Effector CD4-positive, alpha-beta T cell (primary cell): ENCODE measurements around the gene ATP10A.
"Not testable (repeated sequence)": the region's sequence is repeated elsewhere in the genome, so short reads cannot be mapped to it uniquely, and the experiment has no call there.

ENCODE experiments used
- DNase-seq: peaks from one replicate; pipeline ENCODE4 v3.0.0-alpha.2; 2020

Gene ATP10A

DNA sequence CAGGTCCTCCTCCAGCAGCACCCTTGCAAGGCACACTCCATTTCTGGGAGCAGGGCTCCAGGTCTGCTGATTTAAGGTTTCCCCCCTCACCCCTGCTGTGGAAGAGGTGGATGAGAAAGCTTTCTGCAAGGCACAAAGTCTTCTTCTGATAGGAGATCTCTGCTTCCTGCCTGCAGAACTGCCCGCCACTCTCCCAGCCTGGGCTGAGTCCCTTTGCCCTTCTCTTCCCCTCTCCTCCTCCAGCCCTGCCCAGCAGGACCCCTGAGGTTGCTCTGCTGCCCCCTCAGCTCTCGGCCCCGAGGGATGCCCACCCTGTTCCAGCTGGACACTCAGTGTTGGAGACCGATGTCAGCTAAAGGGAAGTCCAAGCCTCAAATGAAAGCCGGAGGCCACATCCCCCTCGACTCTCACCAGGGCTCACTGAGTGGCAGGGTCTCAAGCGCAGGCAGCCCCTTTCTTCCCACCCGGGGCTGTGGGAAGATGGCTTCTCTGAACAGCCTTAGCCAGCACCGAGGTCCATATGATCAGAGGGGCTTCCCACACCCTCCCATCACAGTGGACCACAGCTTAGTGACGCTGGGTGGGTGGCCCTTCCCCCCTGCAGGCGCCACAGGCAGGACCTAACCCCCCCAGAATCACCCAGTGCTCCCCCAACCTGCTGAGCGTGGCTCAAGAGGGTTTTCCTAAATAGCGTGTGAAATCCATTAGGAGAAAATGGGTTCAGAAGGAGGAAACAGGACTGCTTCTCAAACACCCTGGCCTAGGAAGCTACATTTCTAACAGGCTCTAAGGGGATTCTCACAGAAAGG, 4.0 kb downstream of the ATP10A start:
- DNase-seq = no peak

DNA sequence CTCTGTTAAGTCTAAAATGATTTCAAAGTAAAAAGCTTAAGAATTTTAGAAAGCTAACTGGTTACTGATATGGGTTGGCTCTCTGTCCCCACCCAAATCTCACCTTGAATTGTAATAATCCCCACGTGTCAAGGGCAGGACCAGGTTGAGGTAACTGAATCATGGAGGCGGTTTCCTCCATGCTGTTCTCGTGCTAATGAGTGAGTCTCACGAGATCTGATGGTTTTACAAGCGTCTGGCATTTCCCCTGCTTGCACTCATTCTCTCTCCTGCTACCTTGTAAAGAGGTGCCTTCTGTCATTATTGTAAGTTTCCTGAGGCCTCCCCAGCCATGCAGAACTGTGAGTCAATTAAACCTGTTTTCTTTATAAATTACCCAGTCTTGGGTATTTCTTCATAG, 7.1 kb downstream of the ATP10A start:
- DNase-seq = not testable (repeated sequence)

DNA sequence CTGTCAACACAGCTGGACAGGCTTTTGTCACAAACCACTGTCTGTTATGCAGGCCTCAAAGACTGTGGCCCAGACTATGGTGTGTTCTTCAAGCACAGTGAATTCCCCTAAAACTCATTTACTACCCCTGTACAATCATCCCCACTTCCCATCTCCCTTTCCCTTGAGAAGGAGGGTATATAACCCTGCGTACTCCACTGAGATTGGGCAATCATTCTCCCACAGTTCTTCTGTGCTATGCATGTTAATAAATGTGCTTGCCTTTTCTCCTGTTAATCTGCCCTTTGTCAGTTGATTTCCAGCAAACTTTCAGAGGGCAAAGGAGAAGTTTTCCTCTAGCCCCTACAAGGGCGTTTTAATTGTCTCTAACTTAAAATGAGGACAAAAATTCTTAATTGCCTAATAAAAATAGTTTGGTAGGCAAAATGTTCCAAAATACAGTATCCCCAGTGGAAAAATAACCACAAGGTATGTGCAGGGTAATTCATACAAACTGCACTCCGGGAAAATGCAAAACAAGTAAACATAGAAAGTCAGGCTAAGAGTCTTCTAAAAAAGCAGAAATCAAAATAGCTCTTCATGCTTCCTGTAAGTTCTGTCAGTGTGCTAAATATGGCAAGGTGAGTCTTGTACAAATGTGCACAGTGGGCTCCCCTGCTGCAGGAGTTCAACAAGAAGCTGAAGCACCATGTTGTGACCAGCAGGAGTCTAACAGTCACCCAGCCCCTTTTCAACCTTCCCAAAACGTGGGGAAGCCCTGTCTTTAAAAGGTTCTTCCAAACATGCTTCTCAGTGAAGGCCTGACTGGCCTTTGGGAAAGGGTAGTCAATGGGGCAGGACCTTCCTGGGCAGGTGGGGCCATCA, 10.2 kb downstream of the ATP10A start:
- DNase-seq = no peak

DNA sequence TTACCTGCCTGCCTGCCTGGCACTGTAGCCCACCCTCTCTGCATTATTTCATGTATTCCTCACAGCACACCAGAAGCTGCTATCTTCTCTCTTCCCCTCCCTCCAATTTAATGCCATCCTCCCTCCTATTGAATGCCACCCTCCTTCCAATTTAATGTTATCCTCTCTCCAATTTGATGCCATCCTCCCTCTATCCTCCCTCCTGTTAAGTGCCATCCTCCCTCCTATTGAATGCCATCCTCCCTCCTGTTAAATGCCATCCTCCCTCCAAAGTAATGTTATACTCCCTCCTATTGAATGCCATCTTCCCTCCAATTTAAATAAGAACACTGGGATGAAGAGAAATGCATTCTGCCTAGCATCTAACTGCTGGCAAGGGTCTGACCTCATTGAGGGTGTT, 11.1 kb downstream of the ATP10A start:
- no peak for DNase-seq

DNA sequence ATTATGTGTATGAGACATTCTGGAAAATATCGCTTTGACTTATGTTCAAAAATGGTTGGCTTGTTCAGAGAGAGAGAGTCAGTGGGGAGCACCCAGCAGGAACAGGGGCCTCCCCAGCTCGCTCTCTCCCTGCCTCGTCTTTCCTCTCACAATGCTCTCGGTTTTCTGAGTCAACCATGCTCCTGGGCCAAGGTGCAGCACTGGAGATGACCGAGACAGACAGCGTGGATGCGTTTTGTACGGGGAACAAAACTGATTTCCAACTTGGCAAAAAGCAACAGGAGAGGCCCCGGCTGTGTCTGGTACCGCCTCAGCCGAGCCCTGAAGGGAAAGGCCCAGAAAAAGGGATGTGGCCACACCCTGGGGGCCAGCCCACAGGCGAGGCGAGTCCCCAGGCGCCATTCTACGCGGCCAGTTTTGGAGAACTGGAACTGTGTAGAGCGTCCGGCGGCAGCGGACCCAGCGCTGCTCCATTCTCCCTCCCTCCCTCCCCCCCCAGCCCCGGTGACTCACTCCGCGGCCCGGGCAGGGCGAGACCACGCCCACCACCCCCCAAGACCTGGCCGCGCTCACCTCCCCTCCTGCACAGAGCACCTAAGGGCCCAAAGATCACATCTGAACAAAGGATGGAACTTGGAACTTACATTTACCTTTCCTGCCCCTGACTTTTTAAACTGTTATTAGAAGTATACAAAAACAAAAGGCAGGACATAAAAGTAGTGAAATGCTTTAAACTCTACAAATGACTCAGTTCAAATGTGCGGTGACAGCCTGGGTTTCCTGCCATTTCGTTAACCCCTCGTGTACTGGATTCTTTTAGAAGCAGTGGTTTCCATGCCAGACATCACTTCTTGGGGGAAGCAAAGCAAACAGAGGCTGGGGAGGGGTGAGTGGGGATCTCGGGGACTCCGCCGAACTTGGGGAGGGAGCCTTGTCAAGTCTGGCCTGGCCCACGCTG, 12.7 kb downstream of the ATP10A start:
- peak; percentile 57 for DNase-seq

DNA sequence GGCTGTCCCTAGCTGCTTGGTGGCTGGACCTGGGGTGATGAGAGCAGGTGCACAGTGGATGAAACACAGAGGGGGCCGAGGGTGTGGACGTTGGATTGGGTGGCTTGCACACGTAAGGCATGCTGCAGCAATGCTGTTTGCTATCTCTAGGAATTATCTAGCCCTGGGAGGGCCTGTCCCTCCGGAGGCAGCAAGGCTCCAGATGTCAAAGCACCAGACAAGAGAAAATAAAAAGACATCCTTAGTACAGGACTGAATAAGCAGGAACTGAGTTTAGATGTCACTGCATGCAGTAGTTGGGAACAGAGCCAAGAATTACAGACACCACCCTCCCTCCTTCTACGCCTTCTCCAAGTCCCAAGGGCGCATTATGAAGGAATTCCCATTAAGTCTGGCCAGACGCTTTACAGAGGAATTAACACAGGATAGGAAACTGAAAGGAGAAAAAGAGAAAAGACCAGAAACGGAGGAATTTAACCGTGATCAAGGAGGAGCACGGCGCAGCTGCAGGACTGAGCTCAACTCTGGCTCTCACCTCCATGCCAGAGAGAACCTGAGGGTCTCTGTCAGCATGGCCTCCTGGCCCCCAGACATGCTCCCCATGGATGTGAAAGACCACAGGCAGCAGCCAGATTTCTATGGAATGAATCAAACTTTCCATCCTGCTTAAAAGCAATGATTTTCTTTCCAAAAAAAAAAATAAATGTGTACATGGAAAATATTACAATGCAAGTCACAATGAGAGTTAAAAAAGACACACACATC, 13.8 kb downstream of the ATP10A start:
- DNase-seq = no peak

DNA sequence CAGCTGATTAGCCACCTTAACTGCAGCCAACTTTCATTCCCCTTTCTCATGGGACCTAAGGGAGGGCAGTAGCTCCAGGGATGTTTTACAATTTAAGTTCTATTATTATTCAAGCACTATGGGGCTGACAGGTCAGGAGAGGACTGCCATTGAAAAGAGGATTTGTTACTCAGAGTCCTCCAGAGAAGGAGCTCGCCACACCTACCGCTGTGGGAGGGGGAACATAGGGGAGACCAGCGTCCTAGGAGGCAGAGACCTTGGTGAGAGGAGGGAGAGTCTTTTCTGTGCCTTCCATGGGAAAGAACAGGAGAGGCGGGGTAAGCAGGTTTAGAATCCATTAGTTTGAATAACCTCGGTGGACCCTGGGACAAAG, 14.4 kb downstream of the ATP10A start:
- no peak for DNase-seq

DNA sequence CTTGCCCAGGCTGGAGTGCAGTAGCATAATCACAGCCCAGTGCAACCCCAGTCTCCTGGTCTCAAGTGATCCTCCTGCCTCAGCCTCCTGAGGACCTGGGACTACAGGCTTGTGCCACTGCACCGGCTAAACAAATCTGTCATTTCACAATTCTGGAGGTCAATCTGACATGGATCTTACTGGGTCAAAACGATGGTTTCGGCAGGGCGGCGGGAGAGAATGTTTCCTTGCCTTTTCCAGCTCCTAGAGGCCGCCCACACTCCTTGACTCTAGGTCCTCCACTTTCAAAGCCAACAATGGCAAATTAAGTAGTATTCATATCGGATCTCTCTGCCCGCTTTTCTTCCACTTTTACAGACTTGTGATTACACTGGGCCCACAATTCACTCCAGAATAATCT, 14.8 kb downstream of the ATP10A start:
- no peak for DNase-seq

DNA sequence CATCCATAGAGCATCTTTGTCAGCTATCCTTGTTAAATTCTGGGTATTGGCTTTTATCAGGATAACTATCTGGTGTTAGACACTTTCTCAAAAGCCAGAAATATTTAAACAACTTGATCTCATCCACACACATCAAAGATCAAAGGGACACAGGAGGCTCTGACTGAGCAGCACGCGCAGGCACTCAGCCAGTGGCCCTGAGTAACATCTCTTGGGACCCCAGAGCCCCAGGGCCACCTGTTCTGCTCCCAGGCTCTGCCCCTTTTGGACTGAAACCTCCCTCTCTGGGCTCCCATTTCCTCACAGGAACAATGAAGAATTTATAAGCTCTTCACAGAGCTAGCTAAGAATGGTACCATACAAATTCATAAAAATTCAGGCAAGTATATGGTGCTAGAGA, 16.1 kb downstream of the ATP10A start:
- no peak for DNase-seq

DNA sequence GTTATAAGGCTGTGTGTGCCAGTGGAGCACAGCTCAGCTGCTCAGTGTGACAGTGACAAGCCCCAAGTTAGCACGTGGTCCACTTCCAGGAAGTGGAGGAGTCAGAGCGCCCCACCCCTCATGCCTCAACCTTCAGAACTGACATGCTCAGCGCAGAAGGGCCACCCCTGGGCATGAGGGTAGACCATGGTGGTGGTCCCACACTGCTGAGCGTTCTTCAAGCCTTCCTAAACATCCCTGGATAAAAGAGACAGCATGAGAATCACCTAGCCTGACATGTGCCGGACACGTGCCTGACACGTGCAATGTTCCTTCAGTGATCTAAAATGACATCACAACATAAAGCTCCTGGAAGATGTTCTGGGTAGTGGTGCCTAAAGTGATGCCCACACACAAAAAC, 16.8 kb downstream of the ATP10A start:
- DNase-seq = peak; percentile 50

DNA sequence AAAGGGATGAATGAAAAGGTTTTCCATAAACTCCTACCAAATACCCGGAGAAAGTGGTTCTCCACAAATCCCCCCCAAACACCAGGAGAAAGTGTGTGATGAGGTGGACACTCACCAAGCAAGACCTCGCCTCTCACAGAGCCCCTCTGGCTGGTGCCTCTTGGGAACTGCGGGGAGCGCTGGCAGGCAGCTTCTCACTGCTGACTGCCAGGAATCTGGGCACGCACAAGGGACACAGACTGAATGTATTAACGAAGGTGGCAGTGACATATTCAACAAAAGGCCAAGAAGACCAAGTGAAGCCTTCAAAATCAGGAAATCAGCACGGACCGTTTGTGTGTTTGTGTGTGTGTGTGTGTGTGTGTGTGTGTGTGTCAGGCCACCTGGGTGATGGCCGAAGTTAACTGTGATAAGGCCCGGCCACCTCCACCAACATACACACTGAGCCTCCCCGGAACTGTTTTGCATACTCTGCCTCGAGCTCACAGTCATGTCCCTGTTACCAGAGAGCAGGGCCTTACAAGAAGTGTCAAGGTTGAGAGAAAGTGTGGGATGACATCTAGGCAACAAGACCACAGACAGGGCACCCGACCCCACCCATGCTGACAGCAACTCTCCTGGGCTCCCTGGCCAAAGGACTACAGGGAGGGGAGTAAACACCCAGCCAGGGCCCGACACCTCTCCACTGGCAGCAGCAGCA, 18.0 kb downstream of the ATP10A start:
- no peak for DNase-seq

DNA sequence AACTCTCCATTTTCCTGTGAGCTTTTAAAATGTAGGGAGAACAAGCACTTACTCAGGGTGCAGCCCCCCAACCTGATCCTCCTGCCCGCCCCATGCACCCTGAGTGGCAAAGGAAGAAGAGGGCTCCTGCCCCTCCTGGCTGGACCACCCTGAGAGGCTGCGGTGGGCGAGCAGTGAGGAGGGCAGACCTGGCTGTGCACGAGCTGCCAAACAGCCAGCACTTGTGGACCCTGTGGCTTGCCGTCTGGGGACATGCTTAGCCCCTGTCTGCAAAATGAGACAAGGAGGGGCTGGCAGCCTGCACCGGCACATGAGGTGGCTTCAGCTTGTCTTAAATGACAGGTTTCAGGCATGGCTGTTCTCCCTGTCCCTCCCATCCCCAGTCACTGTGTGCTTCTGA, 18.6 kb downstream of the ATP10A start:
- DNase-seq = no peak

DNA sequence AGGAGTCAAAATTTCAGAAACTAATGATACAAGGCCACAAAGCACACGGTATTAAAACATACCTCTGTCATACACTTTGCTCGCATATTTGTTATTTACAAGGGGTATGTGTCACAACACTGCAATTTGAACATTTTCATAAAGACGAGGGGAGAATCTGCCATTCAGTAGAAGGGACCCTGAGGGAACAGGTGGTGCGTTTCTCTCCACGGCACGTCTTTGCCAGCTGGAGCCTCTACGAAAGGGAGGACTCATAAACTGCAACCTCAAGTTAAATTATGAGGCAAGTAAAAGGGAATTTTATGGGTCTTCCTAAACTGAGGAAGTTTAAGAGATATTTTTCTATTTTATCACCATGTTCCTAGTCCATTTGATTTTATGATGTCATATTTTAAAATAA, 19.1 kb downstream of the ATP10A start:
- no peak for DNase-seq

DNA sequence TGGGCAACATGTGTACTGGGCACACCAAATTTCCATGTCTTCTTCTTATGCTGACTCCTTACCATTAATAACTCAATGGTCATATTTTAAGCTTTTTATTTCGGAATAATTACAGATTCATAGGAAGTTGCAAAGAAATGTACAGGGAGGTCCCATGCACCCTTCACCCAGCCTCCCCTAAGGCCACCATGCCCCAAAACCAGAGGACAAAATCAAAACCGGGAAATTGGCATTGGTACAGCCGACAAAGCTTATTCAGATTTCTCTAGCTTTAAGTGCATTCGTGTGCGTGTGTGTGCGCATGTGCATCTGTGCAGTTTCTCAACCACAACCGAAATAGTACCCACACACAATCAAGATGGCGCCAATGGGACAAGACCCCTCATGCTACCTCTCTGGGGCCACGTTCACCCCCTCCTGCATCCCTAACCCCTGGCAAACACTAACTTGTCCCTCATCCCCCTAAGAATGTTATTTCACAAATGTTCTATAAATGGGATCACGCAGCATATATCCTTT, 23.4 kb downstream of the ATP10A start:
- DNase-seq = no peak

DNA sequence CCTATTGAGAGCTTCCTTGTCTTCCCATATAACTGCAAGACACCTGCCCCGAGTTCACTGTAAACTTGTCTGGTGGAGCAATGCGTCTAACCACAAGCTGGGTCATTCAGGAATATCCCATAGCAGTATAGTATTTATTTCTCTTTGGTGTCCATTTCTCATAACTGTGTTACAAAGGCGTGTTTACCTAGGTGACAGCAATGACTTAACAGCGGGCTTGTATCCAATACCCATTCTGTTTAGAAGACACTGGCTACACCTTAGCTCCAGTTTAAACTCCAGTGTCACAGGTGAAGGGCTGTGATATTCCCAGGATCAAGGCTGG, 24.3 kb downstream of the ATP10A start:
- no peak for DNase-seq

DNA sequence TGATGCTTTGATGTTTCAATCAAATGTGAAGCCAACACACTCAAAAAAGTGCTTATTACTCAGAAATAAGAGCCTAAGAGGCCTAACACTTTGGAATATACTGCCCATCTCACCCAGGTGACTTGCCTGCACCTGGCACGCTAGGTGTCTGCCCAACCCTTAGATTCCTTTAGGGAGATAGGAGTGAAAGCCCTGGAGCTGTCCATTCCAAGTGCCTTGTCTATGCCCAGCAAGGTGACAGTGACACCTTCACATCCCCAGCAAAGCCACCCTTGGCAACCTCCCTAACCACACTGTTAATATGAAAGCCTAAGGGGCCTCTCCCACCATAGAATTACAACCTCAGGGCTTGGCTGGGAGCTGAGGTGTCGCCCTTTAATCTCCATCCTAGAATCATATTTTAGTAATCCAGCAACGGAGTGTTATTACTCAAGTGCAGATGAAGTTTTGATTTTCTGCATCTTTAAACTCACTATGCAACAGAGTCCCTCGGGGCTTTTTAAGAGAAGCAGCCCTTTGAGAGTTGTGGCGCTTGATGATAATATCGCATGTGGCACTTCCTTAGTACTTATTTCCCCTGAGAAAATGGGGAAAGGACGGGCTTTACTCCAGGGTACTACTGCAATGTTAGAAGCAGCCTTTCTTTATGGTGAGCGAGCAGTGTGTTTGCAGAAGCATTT, 24.8 kb downstream of the ATP10A start:
- DNase-seq = no peak

DNA sequence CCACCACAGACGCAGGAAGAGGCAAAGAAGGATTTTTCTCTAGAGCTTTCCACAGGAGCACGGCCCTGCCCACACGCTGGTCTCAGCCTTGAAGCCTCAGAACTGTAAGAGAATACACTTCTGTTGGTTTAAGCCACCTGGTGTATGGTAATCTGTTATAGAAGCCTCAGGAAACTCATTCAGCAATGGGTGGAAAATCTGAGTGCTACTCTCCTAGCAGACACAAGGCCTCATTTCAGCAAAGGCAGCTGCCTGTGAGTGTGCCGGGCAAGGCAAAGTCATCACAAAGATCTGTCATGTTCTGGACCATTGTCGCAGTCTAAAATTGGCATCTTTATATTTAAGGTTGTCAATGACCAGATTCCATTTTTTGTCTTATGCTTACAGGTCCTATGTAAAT, 31.0 kb downstream of the ATP10A start:
- no peak for DNase-seq

DNA sequence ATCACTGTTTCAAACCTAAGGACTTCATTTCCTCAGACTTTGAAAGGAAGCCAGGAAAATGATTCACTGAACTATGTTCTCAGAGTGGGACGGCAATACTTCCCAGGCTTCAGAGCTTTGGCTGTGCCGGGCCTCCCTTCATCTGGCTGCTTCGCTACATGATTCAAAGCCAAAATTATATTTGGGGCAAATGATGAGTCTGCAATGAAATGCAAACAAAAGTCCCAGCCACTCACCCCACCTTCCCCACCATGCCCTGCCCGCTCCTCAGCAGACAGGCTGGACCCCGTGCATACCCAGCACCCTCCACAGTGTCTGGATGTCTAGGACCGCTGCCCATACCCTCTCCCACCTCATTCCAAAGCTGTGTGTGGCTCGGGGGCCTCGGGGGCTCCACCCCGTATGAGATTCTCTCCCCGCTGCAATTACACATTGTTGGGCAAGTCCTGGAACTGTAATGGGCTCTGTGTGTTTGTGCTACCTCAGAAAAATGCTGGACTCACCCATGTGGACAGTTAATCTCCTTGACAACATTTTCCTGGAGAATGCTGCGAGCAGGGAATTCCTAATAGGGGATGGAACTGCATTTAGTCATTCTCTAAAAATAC, 32.2 kb downstream of the ATP10A start:
- DNase-seq = no peak

DNA sequence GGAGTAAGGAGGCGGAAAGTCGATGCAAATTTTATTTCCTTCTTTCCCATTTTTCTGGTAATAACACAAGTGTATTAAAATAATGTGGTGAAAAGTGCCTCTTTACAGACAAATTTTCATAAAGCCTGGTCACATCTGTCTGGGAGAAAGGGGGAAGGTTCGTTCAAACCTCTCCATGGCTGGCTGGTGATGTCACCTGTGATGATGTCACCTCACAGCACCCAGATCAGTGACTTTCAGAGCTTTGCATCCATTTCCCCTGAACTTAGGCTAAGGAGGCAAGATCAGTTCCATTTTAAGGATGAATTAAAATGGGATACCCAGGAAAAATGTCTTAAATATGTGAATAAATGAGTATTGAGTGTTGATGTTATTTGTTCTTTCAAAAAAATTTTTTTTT, 34.1 kb downstream of the ATP10A start:
- DNase-seq = no peak

DNA sequence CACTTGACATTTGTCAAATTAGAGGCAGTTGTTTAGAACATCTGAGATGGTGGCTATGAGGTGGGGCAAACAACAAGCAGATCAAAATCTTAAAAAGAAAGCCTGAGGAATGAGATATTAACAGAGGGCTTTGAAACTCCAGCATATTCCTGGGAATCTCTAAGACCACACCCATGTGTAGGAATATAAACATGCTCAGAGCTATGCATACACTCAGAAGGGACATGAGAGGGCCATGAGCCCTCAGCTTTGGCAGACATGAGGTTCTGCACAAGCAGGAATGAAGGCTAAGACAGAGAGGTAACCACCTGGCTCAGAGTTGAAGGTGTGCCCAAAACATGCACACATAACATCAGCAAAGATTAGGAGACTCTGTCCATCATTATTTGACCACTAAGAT, 37.9 kb downstream of the ATP10A start:
- DNase-seq = no peak

DNA sequence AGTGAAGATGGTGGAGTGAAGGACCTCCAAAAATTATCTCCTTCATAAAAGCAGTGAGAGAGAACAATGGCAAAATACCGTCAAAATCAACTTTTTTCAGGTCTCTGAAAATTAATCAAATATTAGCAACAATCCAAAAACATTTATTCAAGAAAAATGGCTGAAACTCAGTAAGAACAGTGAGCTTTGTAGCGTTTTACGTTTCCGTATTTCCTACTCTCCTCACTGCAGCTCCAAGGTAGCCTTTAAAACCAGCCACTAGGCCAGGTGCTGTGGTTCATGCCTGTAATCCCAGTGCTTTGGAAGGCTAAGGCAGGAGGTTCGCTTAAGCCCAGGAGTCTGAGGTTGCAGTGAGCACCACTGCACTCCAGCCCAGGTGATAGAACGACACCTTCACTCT, 38.5 kb downstream of the ATP10A start:
- no peak for DNase-seq
